GM18502 (cell line): ENCODE measurements around the gene MACROD2.
A peak's percentile ranks its signal among the peaks of the same experiment; 100 is the strongest.
"Not testable (repeated sequence)": the region's sequence is repeated elsewhere in the genome, so short reads cannot be mapped to it uniquely, and the experiment has no call there.

Experiments
- ATAC-seq: cut with Tn5 transposase; IDR thresholded peaks from one replicate; pipeline ENCODE4 v1.9.1; 2021; ENCODE audit warnings: mild to moderate bottlenecking; ENCODE audit not compliant: unreplicated experiment, poor library complexity

The MACROD2 gene

DNA sequence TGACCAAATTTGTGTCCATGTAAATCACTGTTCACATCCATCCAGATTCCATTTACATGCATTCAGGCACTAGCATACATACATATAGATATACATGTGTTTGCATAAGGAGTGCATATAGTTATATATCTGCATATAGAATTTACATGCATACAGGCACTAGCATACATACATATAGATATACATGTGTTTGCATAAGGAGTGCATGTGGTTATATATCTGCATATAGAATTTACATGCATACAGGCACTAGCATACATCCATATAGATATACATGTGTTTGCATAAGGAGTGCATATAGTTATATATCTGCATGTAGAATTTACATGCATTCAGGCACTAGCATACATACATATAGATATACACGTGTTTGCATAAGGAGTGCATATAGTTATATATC, 1145.6 kb downstream of the MACROD2 start:
- not testable (repeated sequence) for ATAC-seq

DNA sequence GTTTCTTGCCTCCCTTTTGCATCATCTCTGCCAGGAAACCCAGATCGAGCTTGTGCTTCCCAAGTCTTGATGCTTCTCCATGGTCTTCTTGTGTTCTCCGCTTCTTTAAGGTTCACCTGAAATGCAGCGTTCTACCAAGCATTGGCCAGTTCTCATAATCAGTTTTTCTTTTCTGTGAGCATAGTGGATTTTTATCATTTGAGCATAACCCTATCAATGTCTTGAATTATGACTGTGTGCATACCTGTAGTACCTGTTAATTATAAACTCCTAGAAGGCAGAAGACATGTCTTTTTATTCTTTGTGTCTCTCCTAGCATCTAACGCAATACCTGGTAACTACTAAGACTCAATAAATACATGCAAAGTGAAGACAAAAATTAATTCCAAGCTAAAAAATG, 1146.5 kb downstream of the MACROD2 start:
- no peak for ATAC-seq

DNA sequence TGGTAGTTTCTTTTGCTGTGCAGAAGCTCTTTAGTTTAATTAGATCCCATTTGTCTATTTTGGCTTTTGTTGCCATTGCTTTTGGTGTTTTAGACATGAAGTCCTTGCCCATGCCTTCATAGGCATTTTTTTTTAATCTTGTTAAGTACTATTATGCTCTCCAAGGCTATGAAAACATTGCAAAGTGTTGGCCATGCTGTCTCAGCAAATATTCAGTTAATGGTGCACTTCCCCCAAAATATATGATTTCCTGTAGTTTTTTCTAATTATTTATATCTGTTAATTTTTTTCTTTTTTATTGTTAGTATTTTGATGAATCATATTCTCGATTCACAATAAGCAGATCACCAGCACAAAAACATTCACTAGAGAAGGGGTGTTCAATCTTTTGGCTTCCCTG, 1148.2 kb downstream of the MACROD2 start:
- no peak for ATAC-seq

DNA sequence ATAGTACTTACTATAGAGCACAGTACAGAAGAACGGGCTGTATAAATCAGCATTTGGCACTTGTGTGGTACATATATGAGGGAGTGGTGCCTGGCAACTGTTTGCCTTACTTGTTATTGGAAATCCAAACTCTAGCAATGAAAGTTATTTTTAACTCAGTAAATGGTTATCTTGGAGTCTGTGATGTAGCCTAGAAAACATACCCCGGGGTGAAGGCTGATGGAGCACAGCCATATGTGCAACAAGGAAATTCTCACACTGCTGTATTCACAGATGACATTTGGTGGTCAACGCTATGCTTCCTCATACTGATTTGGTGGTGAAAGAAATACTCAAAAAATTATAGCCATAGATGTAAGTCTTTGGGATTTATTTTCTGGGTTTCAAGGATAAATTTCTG, 1149.6 kb downstream of the MACROD2 start:
- no peak for ATAC-seq

DNA sequence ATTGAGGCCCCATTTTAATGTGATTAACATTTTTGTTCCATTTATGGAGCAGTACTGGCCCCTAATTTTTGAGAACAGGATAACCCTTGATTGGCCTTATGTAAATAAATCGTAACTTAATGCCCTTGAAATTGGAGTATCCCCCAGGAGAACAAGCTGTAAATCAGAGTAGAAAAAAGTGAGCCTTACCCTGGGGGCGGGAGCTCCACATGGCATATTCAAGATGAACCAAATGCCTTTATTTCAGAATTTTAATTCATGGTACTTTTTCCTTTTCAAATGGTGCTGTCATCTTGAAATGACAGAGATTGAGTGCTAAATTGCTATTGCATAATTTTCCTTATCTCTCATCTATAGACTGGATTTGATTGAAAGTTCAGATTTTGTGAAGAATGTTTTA, 1151.6 kb downstream of the MACROD2 start:
- ATAC-seq: no peak

DNA sequence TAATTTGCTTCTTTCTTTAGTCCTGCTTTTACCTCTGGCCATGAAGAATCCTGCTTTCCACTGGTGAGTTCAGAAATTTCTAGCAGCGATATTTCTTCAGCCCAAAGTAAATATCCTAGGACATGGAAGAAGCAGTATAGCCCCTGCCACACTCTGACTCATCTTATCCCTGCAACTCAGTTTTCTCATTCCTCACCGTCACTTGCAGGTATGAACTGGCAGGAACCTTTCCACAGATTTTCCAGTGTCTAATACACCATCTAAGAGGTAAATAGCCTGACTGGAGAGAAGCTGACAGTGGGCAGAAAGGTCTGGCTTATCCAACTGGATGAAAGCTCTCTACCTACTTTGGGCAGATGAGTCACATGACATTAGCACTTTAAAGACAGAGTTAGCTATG, 1158.8 kb downstream of the MACROD2 start:
- no peak for ATAC-seq

DNA sequence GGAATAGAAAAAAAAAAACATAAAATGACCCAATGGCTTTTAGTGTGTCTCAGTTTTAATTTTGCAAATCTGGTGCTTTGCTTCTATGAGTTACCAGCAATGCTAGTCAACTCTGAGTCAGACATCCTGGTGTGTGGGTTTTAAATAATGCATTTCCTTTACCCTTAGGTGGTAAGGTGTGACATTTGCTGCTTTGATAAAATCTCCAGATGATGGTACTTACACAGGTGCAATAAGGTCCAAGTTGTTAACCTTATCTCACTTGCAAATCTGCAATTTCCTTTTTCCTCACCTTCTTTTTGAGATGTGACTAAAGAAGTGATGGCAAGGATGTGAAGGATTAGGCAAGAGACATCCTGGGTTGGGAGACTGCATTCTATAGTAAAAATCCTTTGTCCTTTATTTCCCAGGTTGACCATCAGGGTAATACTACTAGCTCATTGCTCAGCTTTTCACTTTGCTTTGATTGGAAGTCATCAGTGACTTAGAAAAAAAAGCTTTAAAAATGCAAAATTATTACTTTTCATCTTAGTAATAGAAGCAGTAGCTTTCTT, 1160.6 kb downstream of the MACROD2 start:
- no peak for ATAC-seq

DNA sequence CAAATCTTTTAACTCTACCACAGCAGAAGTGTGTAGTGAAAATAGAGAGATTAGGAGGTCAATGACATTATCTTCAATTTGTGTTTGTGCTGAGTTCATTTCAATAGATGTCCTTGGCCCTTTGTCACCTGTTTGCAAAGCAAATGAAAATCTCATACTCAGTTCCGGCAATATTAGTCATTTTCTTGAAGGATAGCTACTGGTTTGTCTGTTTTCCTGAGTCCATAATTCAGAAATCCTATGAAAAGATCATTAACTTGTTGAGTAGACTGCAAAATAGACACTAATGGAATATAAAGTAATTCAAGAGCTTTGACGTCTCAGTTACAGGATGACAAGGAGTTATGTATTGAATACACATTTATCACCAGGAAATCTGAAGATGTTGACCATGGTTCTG, 1163.2 kb downstream of the MACROD2 start:
- no peak for ATAC-seq

DNA sequence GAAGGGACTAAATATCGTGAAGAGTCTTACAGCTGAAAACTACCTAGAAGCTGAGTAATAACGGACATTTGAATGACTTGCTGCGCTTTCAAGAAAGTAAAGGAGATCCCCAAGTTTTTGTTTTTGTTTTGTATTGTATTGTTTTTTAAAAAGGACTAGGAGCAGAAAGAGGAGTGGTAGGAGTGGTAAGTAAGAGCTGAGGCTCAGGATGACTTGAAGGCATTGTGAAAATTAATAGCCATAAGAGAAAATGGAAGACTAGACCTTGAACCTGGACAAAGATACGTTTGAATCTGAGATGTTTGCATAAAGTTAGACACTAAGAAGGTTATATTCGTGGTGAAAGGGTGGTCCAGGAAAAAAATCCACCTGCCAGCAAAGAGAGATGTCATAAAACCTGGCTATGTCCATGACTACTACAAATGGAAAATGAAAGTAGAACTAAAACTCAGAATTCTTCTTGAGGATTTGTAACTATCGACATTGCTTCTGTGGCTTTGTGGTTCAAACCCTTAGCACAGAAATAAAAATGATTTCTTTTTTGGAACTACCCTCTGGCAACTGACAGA, 1166.8 kb downstream of the MACROD2 start:
- ATAC-seq: peak; percentile 83

DNA sequence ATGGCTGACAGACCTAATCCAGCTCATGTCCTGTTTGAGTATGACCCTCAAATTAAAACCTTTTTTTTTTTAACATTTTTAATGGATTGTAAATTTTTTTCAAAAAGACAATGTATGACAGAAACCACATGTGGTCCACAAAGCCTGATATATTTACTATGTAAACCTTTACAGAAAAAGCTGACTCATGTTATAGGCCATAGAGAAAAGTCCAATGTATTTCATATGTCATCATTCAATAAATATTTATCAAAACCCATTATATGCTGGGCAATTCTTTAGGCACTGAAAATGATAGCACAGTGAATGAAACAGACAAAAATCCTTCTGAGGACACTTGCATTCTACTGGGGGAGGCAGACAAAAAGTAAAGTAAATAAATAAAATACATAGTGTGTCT, 1168.3 kb downstream of the MACROD2 start:
- ATAC-seq: no peak

DNA sequence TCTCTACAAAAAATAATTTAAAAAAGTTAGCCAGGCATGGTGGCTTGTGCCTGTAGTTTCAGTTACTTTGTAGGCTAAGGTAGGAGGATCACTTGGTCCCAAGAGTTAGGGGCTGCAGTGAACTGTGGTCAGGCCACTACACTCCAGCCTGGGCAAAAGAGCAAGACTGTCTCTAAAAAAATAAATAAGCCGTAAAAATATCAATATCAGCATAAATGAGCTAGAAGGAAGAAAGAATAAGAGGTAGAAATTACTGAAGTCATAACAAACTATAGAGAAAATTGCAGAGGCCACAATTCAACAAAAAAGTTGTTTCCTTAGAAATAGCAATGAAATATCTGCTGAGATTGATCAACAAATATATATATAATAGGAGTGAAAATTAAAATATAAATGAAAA, 1169.4 kb downstream of the MACROD2 start:
- ATAC-seq: no peak

DNA sequence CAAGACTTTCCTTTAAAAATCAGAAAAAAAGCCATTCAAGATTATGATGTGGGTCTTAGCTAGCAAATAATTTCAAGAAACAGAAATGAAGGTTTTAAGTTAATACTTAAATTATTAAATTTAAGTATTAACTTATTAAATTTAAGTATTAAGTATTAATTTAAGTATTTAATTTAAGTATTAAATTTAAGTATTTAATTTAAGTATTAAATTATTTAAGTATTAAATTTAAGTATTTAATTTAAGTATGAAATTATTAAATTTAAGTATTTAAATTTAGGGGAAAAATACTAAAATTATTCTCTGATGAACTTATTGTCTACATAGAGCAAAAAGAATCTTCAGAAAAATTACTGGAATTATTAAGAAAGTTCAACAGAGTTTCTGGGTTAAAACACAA, 1171.4 kb downstream of the MACROD2 start:
- no peak for ATAC-seq

DNA sequence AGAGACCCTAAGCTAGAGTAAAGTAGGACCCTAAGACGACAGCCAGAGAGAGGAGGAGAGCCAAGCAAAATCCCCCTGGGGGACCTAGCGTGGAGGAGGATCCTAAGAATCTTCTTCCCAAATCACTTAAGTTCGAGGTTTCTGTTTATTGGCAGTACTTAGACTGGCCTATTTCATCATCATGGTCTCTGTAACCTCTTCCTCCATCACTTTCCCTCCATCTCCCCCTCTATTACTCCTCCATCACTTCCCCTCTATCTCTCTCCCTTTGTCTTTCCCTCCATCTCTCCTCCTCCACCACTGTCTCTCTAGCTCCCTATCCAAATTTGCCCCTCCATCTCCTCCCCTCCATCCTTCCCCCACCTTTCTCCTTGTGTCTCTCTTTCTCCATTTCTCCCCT, 1175.7 kb downstream of the MACROD2 start:
- no peak for ATAC-seq

DNA sequence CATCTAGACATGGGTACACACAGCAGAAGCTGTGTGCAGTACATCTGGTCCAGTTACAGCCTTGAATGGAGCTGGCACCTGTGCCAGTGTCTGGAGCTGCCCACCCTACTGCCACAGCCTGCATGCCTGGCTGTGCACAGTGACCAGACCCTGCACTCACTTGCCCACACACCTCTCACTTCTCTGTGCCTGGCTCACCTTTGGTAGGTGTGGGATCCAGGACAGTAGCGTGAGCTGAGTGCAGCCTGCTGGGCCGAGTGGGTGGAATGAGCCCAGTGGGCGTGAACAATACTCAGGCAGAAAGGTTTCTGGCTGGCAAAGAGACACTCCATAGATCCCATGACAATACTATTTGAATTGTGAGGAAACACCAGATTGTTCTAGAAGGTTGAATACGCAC, 1181.6 kb downstream of the MACROD2 start:
- ATAC-seq: no peak

DNA sequence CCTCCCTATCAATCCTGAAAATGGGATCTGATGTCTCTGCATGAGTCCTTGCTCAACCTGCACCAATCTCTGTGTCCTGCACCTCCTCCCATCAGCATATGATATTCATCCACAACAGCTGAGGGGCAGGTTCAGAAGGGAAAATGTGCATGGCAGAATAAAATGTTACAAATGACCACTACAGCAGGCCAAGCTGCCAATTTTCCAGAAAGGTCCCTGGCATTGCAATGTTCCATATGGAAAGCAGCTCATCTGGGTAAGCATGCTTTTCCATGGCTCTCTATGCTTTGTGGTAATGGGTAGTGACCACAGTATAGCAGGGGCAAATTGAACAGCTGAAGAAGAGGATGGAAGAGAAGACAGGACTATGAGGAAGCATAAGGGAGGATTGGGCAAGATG, 1183.3 kb downstream of the MACROD2 start:
- no peak for ATAC-seq

DNA sequence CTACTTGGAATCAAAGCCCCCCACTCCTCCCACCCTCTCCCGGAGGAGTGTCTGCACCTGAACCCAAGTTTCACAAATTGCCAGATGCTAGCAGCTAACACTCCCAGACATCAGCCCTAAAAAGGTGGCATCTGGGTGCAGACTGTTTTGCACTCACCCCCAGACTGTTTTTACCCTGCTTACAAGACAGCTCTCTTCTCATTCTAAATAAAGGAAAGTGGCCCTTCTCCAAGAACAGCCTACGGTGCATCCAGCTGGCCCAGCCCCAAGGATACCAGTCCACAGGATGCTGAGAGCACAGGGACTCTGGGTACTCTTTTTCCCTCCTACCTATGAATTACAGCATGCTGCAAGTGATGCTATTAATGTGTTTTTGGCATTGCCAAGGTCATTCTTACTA, 1184.1 kb downstream of the MACROD2 start:
- ATAC-seq: no peak

DNA sequence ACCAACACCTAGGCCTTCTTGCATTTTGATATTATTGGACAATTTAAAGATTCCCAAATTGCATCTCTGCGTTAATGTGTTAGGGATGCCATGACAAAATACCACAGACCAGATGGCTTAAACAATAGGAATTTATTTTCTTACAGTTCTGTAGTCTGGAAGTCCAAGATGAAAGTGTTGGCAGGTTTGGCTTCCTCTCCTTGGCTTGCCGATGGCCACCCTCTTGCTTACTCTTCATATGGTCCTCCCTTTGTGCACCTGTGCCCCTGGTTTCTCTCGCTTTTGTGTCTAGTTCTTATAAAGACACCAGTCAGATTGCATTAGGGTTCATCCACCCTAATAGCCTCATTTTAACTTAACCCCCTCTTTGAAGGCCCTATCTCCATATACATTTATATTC, 1184.5 kb downstream of the MACROD2 start:
- no peak for ATAC-seq

DNA sequence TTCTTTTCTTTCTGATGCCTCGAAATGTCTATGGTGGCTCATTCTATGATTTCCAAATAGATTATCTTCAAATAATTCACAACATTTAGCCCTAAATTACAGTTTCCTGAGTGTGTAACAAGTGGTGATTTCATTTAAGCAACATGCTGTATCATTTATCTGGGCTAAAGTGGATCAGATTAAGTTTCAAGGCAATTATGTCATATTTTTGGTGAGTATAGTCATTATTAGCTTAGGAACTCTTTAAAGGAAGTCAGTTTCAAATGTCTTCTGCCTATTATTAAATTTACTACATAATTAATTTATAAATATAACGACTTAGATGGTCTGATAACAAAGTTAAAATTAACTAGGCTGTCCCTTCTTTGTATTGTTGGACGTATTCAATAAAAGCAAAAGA, 1190.0 kb downstream of the MACROD2 start:
- no peak for ATAC-seq

DNA sequence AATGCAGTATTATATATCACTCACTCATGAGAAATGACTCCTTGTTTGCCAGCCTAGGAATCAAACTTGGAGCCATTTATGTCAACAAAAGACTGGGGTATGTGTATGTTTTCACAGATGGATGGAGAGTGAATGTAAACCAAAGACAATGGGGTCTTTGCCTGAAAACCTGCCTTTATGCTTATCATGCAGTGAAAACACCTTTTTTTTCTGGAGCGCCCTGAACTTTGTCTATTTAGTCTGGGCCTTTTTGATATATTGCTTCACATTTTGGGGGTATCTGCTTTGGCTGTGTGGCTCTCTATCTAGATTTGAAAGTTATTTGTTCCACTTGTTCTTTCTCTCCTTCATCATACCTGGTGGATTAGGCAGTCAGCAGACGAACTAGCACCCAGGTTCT, 1190.6 kb downstream of the MACROD2 start:
- ATAC-seq: no peak

DNA sequence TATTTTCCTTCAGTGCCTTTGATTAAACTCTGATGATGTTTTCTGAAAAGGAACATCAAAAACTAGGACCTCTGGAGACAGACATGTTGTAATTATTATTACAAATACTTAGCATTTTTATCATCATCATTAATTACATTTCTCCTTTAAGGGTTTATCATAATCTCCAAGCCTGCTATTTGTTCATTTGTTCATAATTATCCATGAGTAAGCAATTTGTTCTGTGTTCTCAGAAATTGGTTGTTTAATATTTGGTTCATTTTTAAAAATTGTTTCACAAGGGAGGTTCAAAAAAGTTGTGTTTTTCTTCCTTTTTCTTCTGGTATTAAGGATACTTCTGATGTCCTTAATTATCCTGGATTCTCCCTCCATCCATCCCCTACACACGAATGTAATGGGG, 1192.3 kb downstream of the MACROD2 start:
- ATAC-seq: no peak

DNA sequence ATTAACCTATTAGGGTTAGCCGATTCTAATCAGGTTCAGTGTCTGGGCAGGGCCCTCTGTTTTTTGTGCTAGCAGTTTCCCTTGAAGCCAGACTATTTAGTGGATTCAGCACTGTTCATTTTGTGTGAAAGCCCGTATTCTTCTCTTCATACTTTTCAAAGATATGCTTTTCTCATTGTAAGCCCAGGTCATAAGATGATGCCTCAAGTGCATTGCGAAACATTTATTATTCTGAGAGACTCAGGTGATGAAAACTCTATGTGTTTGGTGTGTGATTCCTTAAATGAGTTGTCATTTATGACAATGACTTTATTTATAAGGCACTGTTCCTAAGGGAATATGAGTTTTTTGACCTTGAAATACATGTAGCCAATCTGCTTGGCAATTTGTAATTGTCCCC, 1193.1 kb downstream of the MACROD2 start:
- ATAC-seq: no peak

DNA sequence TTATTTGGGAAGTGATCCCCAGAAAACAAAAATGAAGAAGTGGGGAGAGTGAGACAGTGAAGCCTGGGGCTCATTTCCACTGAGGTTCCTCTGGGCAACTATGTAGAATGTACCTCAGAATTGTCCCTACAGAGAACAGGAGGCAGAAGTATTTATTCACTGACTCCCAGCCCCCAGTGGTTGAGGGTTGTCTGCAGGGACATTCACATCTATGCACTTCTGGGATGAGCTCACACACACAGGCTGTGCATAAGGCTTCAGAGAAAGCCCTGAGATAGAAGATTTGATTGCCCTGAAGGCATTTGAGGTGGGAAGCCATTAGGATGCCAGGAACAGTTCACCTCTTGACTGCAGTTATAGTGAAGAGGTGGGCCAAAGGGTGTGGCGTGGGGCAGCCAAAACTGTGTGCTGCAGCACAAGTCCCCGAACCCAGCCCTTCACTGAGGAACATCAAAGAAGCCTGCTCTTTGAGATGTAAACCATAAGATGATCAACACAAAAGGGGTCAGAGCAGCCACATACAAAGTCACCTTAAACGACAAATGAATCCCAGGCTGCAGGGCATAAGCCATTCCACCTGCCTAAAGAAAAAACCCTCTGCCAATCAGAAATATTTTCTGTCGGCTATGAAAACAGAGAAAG, 1195.9 kb downstream of the MACROD2 start:
- no peak for ATAC-seq
